GM10248 (cell line): ENCODE data around the gene IL22RA1.

Source experiments
- CTCF ChIA-PET: fragments of 300-600 bp; sonication (Branson Sonifier 250); formaldehyde crosslinking; extraction: SDS; loops from one replicate; lab custom pipeline; 2021; ENCODE audit warnings: antibody characterized with exemption; lab: Yijun Ruan, JAX
- POLR2A ChIA-PET: fragments of 350-650 bp; sonication (Branson Sonifier 250); formaldehyde crosslinking; extraction: SDS; loops from one replicate; lab custom pipeline; 2020; ENCODE audit warnings: antibody characterized with exemption; lab: Yijun Ruan, JAX
- DNase-seq: peaks from one replicate; pipeline ENCODE4 v3.0.0; 2012; ENCODE audit errors: extremely low spot score
- TF ChIP-seq, protein P1 (sequence below): IDR thresholded peaks from 2 replicates; pipeline ENCODE4 v1.5.1; 2012; ENCODE audit warnings: mild to moderate bottlenecking, low read depth; ENCODE audit errors: extremely low read depth, missing control alignments, control extremely low read depth

IL22RA1 gene

DNA sequence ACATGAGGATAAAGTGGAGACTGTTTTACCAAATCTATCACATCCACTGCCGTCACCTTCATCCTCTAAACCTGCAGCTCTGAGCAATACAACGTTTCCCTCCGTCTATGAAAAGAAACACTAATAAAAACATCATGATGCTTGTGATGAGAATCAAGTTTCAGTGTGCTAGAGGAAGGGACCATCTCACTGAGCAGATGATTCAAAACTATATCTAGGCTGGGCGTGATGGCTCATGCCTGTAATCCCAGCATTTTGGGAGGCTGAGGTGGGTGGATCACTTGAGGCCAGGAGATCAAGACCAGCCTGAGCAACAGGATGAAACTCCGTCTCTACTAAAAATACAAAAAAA lies 16.3 kb downstream of the IL22RA1 start:
- ChIA-PET CTCF (interaction anchor here (1.6 to 3.6 kb wide), 4 partner anchors 14 to 265 kb away, joined by 4 to 18 read pairs (median 6); partner anchors contain the start of gene MYOM3), POLR2A (no interaction called here)
- TF ChIP-seq, protein P1, sequence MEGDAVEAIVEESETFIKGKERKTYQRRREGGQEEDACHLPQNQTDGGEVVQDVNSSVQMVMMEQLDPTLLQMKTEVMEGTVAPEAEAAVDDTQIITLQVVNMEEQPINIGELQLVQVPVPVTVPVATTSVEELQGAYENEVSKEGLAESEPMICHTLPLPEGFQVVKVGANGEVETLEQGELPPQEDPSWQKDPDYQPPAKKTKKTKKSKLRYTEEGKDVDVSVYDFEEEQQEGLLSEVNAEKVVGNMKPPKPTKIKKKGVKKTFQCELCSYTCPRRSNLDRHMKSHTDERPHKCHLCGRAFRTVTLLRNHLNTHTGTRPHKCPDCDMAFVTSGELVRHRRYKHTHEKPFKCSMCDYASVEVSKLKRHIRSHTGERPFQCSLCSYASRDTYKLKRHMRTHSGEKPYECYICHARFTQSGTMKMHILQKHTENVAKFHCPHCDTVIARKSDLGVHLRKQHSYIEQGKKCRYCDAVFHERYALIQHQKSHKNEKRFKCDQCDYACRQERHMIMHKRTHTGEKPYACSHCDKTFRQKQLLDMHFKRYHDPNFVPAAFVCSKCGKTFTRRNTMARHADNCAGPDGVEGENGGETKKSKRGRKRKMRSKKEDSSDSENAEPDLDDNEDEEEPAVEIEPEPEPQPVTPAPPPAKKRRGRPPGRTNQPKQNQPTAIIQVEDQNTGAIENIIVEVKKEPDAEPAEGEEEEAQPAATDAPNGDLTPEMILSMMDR = no peak
- no peak for DNase-seq

- TF ChIP-seq, protein P1 = no peak
- ChIA-PET POLR2A (no interaction called here), CTCF (interaction anchor here (0.9 to 3.6 kb wide), 8 partner anchors 12 to 265 kb away, joined by 3 to 18 read pairs (median 4); partner anchors contain the start of gene MYOM3)
- no peak for DNase-seq
Observed at GRCh38 chr1:24126018-24126671, 16.8 kb downstream of the IL22RA1 start.

DNA sequence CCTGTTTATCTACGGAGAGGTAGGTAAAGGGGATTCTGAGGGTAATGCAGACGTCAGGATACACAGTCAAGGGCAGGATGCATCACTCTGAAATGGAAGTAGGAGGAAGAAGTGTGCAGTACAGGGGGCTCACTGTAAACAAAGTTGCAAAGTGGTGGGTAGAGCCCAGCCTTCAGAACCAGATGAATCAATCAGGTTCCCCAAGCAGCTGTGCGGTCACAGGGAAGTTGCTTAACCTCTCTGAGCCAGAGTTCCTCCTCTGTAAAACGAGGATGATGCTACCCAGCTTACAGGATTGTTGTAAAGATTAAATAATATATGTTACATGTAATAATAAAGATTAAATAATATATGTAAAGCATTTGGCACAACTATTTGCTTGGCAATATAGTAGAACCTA lies 17.5 kb downstream of the IL22RA1 start:
- CTCF ChIA-PET = interaction anchor here (0.9 to 3.6 kb wide), 8 partner anchors 11 to 266 kb away, joined by 3 to 18 read pairs (median 4); partner anchors contain the start of gene MYOM3
- TF ChIP-seq, protein P1 = no peak
- POLR2A ChIA-PET = interaction anchor here (0.6 kb wide), 1 partner anchor 151 kb away, joined by 4 read pairs; no protein-coding TSS in a partner anchor

GRCh38 chr1:24124980-24125379 lies 18.0 kb downstream of the IL22RA1 start:
- CTCF ChIA-PET = interaction anchor here (1.2 to 3.6 kb wide), 3 partner anchors 25 to 266 kb away, joined by 4 to 18 read pairs (median 6); no protein-coding TSS in a partner anchor

More for the DNA sequence above, 17.5 kb downstream of the IL22RA1 start:
- DNase-seq = no peak

GRCh38 chr1:24123611-24124010 lies 19.3 kb downstream of the IL22RA1 start:
- DNase-seq = no peak
- ChIA-PET POLR2A (no interaction called here), CTCF (no interaction called here)
- TF ChIP-seq, protein P1 = no peak

More at GRCh38 chr1:24124980-24125379, 18.0 kb downstream of the IL22RA1 start:
- TF ChIP-seq, protein P1 = no peak
- POLR2A ChIA-PET = interaction anchor here (0.6 kb wide), 1 partner anchor 151 kb away, joined by 4 read pairs; no protein-coding TSS in a partner anchor
- no peak for DNase-seq

DNA sequence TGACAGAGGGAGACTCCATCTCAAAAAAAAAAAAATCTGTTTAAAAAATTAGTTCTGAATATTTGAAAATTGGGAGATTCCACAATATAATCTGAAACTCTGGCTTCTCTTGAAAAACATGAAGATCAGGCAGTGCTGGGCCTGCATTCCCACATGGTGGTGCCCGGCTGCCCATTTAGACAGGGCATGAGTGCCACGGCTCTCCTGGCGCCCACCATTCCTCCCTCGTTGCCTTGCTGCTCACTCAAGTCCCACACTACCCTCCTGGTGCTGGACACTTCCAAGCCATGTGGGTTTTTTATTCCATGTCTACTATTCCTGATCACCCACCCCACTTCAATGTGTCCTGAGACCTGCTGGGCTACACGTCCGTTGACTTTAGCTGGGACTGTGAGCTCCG lies 20.2 kb downstream of the IL22RA1 start:
- TF ChIP-seq, protein P1 = no peak
- no peak for DNase-seq
- CTCF ChIA-PET = no interaction called here
- POLR2A ChIA-PET = no interaction called here
